Measurements from ENCODE around the gene LRRC74B.

GRCh38 chr22:21070690-21071615 lies 25.2 kb downstream of the LRRC74B start:
- no peak for TF ChIP-seq CTCF (IDR thresholded peaks at IDR 0.05)
- no peak for TF ChIP-seq IRF3 (IDR thresholded peaks at IDR 0.05; ENCODE audit: low read depth, low read length)
- TF ChIP-seq MXI1 (IDR thresholded peaks at IDR 0.05; ENCODE audit: low read depth, low read length): no peak
- TF ChIP-seq USF2 (IDR thresholded peaks at IDR 0.05; ENCODE audit: borderline replicate concordance, low read depth, low read length): no peak
- TF ChIP-seq EZH2phosphoT487 (IDR thresholded peaks at IDR 0.05; ENCODE audit: borderline replicate concordance, low read depth): no peak
- TF ChIP-seq POLR2AphosphoS5 (IDR thresholded peaks at IDR 0.05; ENCODE audit: low read depth, low read length): no peak

Data from SK-N-SH (cell line).